ENCODE results near the gene UBXN4. TPM values are rescaled to one million over a fixed set of nuclear protein-coding genes. Genes with fewer than 3 reads are reported as not detected.
A peak's percentile ranks its signal among the peaks of the same experiment; 100 is the strongest.
"Not testable (repeated sequence)": the region's sequence is repeated elsewhere in the genome, so short reads cannot be mapped to it uniquely, and the experiment has no call there.

Gene UBXN4
- total RNA-seq, 1 donor from 2014 or later = 52.4 TPM

DNA sequence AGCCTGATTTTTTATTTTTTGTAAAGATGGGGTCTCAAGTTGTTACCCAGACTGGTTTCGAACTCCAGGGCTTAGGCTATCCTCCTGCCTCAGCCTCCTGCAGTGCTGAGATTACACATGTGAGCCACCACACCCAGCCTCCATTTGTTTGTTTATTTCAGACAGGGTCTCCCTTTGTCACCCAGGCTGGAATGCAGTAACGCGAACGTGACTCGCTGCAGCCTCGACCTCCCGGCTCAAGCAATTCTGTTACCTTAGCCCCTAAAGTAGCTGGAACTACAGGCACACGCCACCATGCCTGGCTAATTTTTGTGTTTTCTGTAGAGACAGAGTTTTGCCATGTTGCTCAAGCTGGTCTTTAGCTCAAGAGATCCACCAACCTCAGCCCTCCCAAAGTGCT, 27.2 kb downstream of the UBXN4 start:
- no peak for ATAC-seq

DNA sequence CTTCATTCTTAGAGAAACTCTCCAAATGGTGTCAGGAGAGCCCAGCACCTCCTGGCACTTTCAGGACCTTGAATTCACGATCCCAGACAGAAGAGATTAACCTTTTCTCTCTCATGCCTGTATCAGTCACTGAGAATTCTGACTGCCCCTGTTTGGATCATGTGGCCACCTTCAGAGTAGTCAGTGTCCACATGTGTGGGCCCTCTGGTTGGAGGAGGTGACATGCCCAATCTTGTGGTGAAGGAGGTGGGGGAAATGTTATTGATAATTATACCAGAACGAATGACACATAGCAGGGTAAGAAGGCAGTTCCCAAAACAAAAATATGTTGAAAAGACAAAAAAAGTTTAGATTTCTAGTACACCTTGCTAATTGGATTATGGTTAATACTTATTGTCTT, 31.7 kb downstream of the UBXN4 start:
- no peak for ATAC-seq

- ATAC-seq = no peak
These were observed 32.3 kb downstream of the UBXN4 start for GRCh38 chr2:135773917-135774316.

DNA sequence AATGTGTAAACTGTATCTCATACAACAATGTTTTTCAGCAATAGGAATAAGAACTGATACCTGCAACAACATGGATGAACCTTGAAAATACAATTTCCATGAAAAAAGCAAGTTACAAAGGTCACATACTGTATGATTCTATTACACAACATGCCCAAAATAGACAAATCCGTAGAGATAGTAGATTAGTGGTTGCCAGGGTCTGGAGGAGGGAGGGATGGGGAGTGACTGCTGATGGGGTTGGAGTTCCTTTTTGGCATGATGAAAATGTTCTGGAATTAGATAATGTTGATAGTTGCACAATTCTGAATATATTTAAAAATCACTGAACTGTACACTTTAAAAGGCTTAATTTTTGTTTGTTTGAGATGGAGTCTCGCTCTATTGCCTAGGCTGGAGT, 33.8 kb downstream of the UBXN4 start:
- ATAC-seq = no peak

DNA sequence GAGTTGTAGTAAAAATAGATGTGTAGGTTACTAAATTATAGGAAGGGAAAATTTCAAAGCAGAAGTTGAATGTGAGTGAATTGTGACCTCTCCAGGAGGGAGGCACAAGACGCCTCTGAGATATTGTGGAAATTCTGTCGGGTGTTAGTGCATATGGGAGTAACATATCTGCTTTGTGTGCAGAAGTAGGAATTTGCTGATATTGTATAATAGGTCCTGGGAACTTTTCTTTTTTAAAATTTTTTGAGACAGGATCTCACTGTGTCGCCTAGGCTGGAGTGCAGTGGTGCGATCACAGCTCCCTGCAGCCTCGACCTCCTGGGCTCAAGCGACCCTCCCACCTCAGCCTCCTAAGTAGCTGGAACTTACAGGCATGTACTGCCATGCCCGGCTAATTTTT, 34.7 kb downstream of the UBXN4 start:
- no peak for ATAC-seq

GRCh38 chr2:135782231-135782630, 40.6 kb downstream of the UBXN4 start:
- no peak for ATAC-seq

- ATAC-seq = no peak
These were observed 41.8 kb downstream of the UBXN4 start for GRCh38 chr2:135783439-135783838.

- ATAC-seq = no peak
These were observed 43.4 kb downstream of the UBXN4 start for GRCh38 chr2:135785032-135785431.

DNA sequence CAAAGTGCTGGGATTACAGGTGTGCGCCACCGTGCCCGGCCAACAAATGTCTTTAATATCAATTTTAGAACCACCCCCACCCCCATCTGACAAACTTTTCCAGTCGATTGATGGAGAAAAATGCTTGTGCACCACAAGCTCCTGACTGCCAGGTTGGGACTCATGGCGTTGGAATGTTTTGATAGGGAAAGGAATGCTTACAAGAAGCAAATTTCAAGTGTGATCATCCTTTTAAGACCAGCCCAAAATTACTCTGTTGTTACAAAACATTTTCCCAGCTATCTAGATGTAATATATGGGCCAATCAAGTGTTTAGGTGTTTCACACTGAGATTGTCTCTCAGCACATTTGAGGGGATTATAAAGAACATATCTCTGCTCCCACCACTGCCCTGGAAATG, 45.2 kb downstream of the UBXN4 start:
- no peak for ATAC-seq

- ATAC-seq = no peak
These were observed 48.8 kb downstream of the UBXN4 start for GRCh38 chr2:135790423-135790822.

- ATAC-seq = no peak
These were observed 49.9 kb downstream of the UBXN4 start for GRCh38 chr2:135791418-135792190.

GRCh38 chr2:135792401-135793150, 50.9 kb downstream of the UBXN4 start:
- ATAC-seq = no peak

GRCh38 chr2:135795641-135796040, 54.0 kb downstream of the UBXN4 start:
- not testable (repeated sequence) for ATAC-seq

DNA sequence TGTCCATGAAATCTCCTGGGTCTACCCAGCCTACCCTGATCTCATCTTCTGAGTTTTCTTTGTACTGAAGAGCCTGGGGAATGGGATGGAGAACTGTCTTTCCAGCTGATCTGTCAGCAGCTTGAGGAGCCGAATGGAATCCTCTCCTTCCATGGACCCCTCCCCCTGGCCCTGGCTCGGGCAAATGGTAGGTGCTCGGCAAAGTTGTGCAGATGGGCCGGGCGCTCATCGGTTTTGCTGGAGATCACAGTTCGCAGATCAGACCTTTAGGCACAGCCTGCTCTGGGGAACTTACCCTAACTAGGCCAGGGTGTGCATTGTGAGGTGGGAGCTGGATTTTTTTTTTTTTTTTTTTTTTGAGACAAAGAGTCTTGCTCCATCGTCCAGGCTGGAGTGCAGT, 55.0 kb downstream of the UBXN4 start:
- no peak for ATAC-seq

DNA sequence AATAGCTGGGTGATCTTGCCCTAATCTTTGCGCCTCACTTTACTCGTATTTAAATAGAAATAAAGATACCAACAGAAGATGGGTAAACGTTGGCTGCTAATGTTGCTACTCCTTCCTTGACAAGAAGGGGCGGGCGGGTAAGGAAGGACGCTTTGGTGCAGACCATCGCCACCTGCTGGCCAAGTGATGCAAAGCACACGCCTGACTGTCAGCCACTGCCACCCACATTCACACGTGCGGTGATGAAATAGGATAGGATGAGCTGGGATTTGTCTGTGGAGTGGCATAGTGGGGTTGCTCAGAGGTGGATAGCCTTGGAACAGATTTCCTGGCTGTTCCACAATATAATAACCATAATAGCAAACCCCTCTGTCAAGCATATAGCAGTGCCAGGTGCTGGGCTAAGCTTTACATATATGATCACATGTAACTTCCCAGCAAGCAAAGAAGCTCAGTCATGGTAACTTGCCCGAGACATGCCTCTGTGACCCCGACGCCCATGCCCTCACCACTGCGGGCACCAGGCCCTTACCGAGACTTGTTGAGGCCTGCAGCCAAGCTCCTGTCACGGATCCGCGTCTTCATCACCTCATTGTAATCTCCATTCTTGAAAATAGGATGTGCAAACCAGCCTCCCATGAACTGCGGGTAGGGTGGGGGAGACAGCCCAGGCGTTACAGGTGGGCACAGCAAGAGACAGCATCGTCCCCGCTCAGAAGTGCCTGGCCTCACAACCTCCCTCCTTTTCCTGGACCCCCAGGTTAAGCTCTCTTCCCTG, 56.0 kb downstream of the UBXN4 start:
- peak; percentile 92 for ATAC-seq

GRCh38 chr2:135798275-135798705, 56.6 kb downstream of the UBXN4 start:
- ATAC-seq = no peak

- ATAC-seq = no peak
These were observed 57.1 kb downstream of the UBXN4 start for GRCh38 chr2:135798762-135799161.

DNA sequence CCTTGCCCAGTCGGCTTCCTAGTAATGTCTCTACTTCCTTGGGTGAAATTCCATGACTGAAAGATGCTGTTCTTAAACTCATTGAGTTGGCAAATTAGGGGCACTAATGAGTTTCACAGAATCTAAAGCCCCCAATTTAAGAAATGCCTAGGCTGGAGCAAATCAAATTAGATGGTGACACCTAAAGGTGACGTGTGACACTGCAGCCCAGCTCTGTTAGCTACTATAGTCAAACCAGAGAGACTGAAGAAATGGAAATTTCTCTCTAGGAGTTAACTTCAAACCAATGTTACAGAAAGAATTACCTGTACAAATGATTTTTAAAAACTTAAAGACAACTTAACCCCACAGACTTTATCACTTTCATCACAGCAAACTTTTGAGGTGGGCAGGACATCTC, 58.1 kb downstream of the UBXN4 start:
- no peak for ATAC-seq

DNA sequence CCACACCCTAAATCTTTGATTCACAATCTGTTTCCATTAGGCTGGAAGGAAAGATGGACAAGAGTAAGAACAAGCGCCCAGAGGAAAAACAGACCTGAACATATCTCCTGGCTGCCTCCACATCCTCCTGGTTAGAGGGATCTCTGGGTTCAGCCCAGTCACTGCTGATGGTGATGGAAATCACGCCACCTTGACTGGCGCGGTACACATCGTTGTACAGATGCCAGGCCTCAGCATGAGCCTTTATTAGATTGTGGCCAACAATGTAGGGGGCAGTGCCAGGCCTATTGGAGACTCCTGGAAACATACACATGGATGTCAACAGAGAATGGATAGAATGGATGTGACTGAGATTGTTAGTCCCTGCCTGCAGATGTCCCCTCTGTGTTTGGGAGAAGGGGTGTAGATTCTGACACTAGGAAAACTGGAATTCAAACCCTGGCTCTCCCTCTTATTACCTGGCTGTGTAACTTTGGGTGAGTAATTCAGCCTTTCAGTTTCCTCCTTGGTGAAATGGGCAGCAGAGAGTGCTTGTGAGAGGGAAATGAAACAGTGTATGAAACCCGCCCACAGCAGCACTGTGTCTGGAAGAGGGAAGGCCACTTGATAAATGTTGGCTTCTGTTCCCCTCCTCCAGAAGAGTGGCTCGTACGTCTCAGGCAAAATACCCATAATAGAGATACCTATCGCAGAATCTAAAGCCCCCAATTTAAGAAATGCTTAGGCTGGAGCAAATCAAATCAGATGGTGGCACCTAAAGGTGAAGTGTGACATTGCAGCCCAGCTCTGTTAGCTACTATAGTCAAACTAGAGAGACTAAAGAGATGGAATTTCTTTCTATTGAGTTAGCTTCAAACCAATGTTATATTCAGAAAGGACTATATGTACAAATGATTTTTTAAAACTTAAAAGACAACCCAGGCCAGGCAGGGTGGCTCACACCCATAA, 59.1 kb downstream of the UBXN4 start:
- ATAC-seq = no peak

- ATAC-seq = no peak
These were observed 60.7 kb downstream of the UBXN4 start for GRCh38 chr2:135802350-135802749.

GRCh38 chr2:135803278-135803677, 61.6 kb downstream of the UBXN4 start:
- no peak for ATAC-seq

DNA sequence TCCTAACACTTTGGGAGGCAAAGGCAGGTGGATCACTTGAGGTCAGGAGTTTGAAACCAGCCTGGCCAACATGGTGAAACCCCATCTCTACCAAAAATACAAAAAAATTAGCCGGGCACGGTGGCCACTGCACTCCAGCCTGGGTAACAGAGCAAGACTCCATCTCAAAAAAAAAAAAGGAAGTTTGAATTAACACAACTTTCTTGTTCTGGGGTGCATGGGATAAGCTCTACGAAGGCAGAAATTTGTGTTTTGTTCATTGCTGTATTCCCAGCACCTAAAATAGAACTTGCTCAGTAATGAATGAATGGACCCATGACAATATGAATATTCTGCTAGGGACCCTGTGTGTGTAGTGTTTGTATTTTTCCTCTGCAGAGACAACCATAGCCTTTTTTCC, 66.2 kb downstream of the UBXN4 start:
- not testable (repeated sequence) for ATAC-seq
